BLaER1 (cell line): Measurements from ENCODE around the gene ZMYM4.

Experiments
- H3K27ac ChIP-seq: shearing (Covaris generic); formaldehyde crosslinking; 2 replicates; pipeline ENCODE4 v1.8.1; 2022
- H3K27me3 ChIP-seq: shearing (Covaris generic); formaldehyde crosslinking; 2 replicates; pipeline ENCODE4 v1.8.1; 2022
- H3K36me3 ChIP-seq: shearing (Covaris generic); formaldehyde crosslinking; 2 replicates; pipeline ENCODE4 v1.8.1; 2022
- H3K4me1 ChIP-seq: shearing (Covaris generic); formaldehyde crosslinking; 2 replicates; pipeline ENCODE4 v1.8.1; 2022
- H3K4me2 ChIP-seq: shearing (Covaris generic); formaldehyde crosslinking; 2 replicates; pipeline ENCODE4 v1.8.1; 2022
- H3K4me3 ChIP-seq: shearing (Covaris generic); formaldehyde crosslinking; 2 replicates; pipeline ENCODE4 v1.8.1; 2022
- H3K9ac ChIP-seq: shearing (Covaris generic); formaldehyde crosslinking; 2 replicates; pipeline ENCODE4 v1.8.1; 2022
- H3K9me3 ChIP-seq: shearing (Covaris generic); formaldehyde crosslinking; 2 replicates; pipeline ENCODE4 v1.8.1; 2022
- H4K20me1 ChIP-seq: shearing (Covaris generic); formaldehyde crosslinking; 2 replicates; pipeline ENCODE4 v1.8.1; 2022
- Cebpa-rat ChIP-seq: shearing (Covaris generic); IDR thresholded peaks from 2 replicates; pipeline ENCODE4 v1.8.1; 2022

The ZMYM4 gene

GRCh38 chr1:35287807-35288640 lies 19.5 kb downstream of the ZMYM4 start:
- H3K4me1 ChIP-seq, result no peaks in the 10 kb centered on the region
- peaks cover 18% of the 10 kb centered on the region for H3K9me3 ChIP-seq
- H3K36me3 ChIP-seq, result peaks cover 53% of the 10 kb centered on the region
- no peak overlapping the region for H3K4me2 ChIP-seq
- TF ChIP-seq Cebpa-rat, result no peak
- H4K20me1 ChIP-seq, result peaks cover 78% of the 10 kb centered on the region
- H3K4me3 ChIP-seq, result no peak overlapping the region
- H3K27ac ChIP-seq, result no peak overlapping the region
- H3K9ac ChIP-seq, result no peak overlapping the region
- no peaks in the 10 kb centered on the region for H3K27me3 ChIP-seq

DNA sequence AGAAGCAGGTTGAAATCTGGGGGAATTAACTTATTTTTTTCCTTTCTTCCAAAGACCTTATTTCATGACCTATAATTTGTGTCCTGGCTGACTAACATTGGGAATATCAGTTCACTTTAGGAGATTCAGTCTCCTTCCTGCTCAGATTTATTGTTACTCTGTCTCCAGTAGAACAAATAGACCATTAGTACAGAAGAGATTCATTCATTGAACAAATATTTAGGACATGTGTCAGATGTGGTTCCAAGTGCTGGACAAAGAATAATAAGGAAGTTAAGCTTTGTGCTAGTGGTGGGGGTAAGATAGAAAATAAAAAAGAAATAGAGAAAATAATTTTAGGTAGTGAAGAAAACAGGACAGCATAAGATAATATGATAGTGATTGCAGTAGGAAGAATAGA lies 20.3 kb downstream of the ZMYM4 start:
- no peak overlapping the region for H3K27ac ChIP-seq
- H3K4me2 ChIP-seq, result no peak overlapping the region
- TF ChIP-seq Cebpa-rat, result no peak
- no peak overlapping the region for H3K9ac ChIP-seq
- no peaks in the 10 kb centered on the region for H3K4me1 ChIP-seq
- no peak overlapping the region for H3K4me3 ChIP-seq
- H4K20me1 ChIP-seq, result peaks cover 83% of the 10 kb centered on the region
- peaks cover 10% of the 10 kb centered on the region for H3K9me3 ChIP-seq
- peaks cover 54% of the 10 kb centered on the region for H3K36me3 ChIP-seq
- H3K27me3 ChIP-seq, result no peaks in the 10 kb centered on the region

DNA sequence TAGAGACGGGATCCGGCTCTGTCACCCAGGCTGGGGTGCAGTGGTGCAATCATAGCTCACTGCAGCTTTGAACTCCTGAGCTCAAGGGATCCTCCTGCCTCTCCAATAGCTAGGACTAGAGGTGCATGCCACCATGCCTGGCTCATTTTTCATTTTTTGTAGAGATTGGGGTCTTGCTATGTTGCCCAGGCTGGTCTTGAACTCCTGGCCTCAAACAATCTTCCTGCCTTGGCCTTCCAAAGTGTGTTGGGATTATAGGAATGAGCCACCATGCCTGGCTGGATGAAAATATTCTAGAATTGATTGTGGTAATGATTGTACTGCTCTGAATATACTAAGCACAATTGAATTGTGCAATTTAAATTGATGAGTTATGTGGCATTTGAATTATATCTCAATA lies 21.9 kb downstream of the ZMYM4 start:
- no peak for TF ChIP-seq Cebpa-rat
- H3K9ac ChIP-seq, result no peak overlapping the region
- no peak overlapping the region for H3K27ac ChIP-seq
- no peaks in the 10 kb centered on the region for H3K27me3 ChIP-seq
- H4K20me1 ChIP-seq, result peaks cover 85% of the 10 kb centered on the region
- H3K36me3 ChIP-seq, result peaks cover 54% of the 10 kb centered on the region
- H3K4me2 ChIP-seq, result no peak overlapping the region
- H3K4me1 ChIP-seq, result no peaks in the 10 kb centered on the region
- no peaks in the 10 kb centered on the region for H3K9me3 ChIP-seq
- H3K4me3 ChIP-seq, result no peak overlapping the region

- Histone ChIP-seq H4K20me1 (peaks cover 87% of the 10 kb centered on the region), H3K9me3 (no peaks in the 10 kb centered on the region), H3K27me3 (no peaks in the 10 kb centered on the region), H3K9ac (no peak overlapping the region), H3K4me3 (no peak overlapping the region), H3K27ac (no peak overlapping the region), H3K36me3 (peaks cover 76% of the 10 kb centered on the region), H3K4me2 (no peak overlapping the region), H3K4me1 (peaks cover 7% of the 10 kb centered on the region)
- TF ChIP-seq Cebpa-rat, result no peak
These were observed 26.3 kb downstream of the ZMYM4 start for GRCh38 chr1:35294809-35295208.

GRCh38 chr1:35297886-35298285 lies 29.4 kb downstream of the ZMYM4 start:
- peaks cover 66% of the 10 kb centered on the region for H3K36me3 ChIP-seq
- TF ChIP-seq Cebpa-rat, result no peak
- H3K9ac ChIP-seq, result no peak overlapping the region
- H3K4me2 ChIP-seq, result peak overlapping the region; percentile 6; the same call in 1 of the 2 replicates
- no peaks in the 10 kb centered on the region for H3K27me3 ChIP-seq
- H3K9me3 ChIP-seq, result no peaks in the 10 kb centered on the region
- H4K20me1 ChIP-seq, result peaks cover 84% of the 10 kb centered on the region
- H3K4me1 ChIP-seq, result peaks cover 7% of the 10 kb centered on the region
- H3K27ac ChIP-seq, result no peak overlapping the region
- H3K4me3 ChIP-seq, result no peak overlapping the region

- H3K27ac ChIP-seq, result no peak overlapping the region
- H4K20me1 ChIP-seq, result peaks cover 84% of the 10 kb centered on the region
- TF ChIP-seq Cebpa-rat, result no peak
These were observed 30.0 kb downstream of the ZMYM4 start for GRCh38 chr1:35298464-35298863.

DNA sequence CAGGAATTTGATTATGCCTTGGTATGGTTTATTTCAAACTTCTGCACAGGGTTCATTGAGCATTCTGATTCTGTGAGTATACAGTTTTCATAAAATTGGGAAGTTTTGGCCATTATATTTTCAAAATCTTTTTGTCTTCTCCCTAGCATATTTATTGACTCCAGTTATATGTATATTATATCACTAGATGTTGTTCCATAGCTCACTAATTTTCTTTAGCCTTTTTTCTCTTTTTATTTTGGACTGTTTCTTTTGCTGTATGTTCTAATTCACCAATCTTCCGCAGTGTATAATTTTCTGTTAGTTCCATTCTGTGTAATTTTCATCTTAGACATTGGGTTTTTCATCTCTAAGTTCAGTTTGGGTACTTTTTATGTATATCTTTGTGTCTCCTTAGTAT lies 31.9 kb downstream of the ZMYM4 start:
- Histone ChIP-seq H3K27me3 (no peaks in the 10 kb centered on the region), H4K20me1 (peaks cover 95% of the 10 kb centered on the region), H3K4me2 (no peak overlapping the region), H3K9ac (no peak overlapping the region), H3K9me3 (no peaks in the 10 kb centered on the region), H3K4me1 (peaks cover 7% of the 10 kb centered on the region), H3K27ac (no peak overlapping the region), H3K4me3 (no peak overlapping the region), H3K36me3 (peaks cover 70% of the 10 kb centered on the region)
- TF ChIP-seq Cebpa-rat, result no peak

More at GRCh38 chr1:35298464-35298863, 30.0 kb downstream of the ZMYM4 start:
- Histone ChIP-seq H3K4me3 (no peak overlapping the region), H3K27me3 (no peaks in the 10 kb centered on the region), H3K4me1 (peaks cover 7% of the 10 kb centered on the region), H3K4me2 (peak overlapping the region; percentile 6; the same call in 1 of the 2 replicates), H3K9ac (no peak overlapping the region), H3K36me3 (peaks cover 66% of the 10 kb centered on the region), H3K9me3 (no peaks in the 10 kb centered on the region)

DNA sequence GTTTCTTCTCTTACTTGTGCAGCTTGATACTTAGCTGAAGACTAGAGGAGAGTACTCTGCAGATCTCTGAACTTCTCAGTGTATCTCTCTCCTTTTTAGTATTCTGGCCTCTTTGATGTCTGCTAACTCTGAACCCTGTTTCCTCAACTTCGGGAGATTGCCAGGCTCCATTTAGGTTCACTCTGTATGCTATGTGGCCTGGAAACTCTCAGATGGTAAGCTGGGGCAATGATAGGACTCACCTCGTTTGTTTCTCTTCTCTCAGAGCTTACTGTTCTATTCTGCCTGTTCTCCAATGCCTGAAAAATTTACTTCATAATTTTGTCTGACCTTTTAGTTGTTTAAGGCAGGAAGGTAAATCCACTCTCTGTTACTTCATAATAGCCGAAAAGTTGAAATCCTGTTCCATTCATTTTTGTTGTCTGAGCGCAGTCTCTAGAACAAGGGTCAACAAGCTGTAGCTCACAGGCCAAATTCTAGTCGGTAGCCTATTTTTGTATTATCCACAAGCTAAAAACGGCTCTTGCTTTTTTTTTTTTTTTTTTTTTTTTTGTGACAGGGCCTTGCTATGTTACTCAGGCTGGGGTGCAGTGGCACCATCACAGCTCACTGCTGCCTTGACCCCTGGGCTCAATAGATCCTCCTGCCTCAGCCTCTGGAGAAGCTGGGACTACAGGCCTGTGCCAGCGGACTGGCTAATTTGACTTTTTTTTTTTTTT lies 33.3 kb downstream of the ZMYM4 start:
- Histone ChIP-seq H3K27ac (no peak overlapping the region), H3K9ac (no peak overlapping the region), H4K20me1 (peaks cover 86% of the 10 kb centered on the region), H3K9me3 (no peaks in the 10 kb centered on the region), H3K4me2 (no peak overlapping the region), H3K36me3 (peaks cover 60% of the 10 kb centered on the region), H3K4me1 (peaks cover 7% of the 10 kb centered on the region), H3K4me3 (no peak overlapping the region), H3K27me3 (no peaks in the 10 kb centered on the region)
- no peak for TF ChIP-seq Cebpa-rat

GRCh38 chr1:35305383-35305782 lies 36.9 kb downstream of the ZMYM4 start:
- Histone ChIP-seq H3K4me3 (no peak overlapping the region), H3K4me2 (no peak overlapping the region), H3K27me3 (no peaks in the 10 kb centered on the region), H3K9ac (no peak overlapping the region), H3K4me1 (no peaks in the 10 kb centered on the region), H4K20me1 (peaks cover 71% of the 10 kb centered on the region), H3K36me3 (peaks cover 54% of the 10 kb centered on the region), H3K9me3 (no peaks in the 10 kb centered on the region), H3K27ac (no peak overlapping the region)
- no peak for TF ChIP-seq Cebpa-rat

DNA sequence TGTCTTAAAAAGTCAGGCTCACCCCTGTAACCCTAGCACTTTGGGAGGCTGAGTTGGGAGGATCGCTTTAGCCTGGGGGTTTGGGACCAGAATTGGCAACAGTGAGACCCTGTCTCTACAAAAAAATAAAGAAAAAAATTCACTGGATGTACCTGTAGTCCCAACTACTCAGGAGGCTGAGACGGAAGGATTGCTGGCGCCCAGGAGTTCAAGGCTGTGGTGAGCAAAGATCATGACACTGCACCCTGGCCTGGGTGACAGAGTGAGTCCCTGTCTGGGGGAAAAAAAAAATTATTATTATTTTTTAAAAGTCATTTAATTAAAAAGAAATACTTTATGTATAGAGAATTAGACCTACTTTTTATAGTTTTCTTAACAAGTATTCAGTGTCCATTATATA lies 47.1 kb downstream of the ZMYM4 start:
- H4K20me1 ChIP-seq, result peaks cover 40% of the 10 kb centered on the region
- peaks cover 57% of the 10 kb centered on the region for H3K36me3 ChIP-seq
- H3K4me1 ChIP-seq, result no peaks in the 10 kb centered on the region
- no peaks in the 10 kb centered on the region for H3K9me3 ChIP-seq
- no peak overlapping the region for H3K9ac ChIP-seq
- no peak overlapping the region for H3K4me3 ChIP-seq
- H3K4me2 ChIP-seq, result no peak overlapping the region
- no peak overlapping the region for H3K27ac ChIP-seq
- TF ChIP-seq Cebpa-rat, result no peak
- H3K27me3 ChIP-seq, result no peaks in the 10 kb centered on the region
